ENCODE data around the gene KIAA1671.

GRCh38 chr22:25149014-25149413 is 196.5 kb downstream of the KIAA1671 start:
- TF ChIP-seq CTCF (IDR thresholded peaks at IDR 0.05) (no peak), POLR2A (IDR thresholded peaks at IDR 0.05; ENCODE audit: low read depth) (no peak)

All from esophagus muscularis mucosa (tissue), 3 donors.